Cortex of kidney (tissue), 1 donor: ENCODE data around the gene BAHCC1.

Experiments
- DNase-seq: peaks from one replicate; lab custom pipeline; 2025; lab: John Stamatoyannopoulos, UW

Gene BAHCC1

GRCh38 chr17:81461607-81462500 lies 66.6 kb downstream of the BAHCC1 start:
- no peak for DNase-seq

- no peak for DNase-seq
Observed at GRCh38 chr17:81462506-81463125, 67.4 kb downstream of the BAHCC1 start.

GRCh38 chr17:81463506-81463905 lies 68.2 kb downstream of the BAHCC1 start:
- DNase-seq: no peak

- no peak for DNase-seq
Observed at GRCh38 chr17:81464586-81464985, 69.3 kb downstream of the BAHCC1 start.

- no peak for DNase-seq
Observed at GRCh38 chr17:81465910-81466309, 70.7 kb downstream of the BAHCC1 start.

- no peak for DNase-seq
Observed at GRCh38 chr17:81466564-81467472, 71.6 kb downstream of the BAHCC1 start.

GRCh38 chr17:81468111-81468769 lies 73.0 kb downstream of the BAHCC1 start:
- DNase-seq: no peak

- no peak for DNase-seq
Observed at GRCh38 chr17:81468770-81469121, 73.5 kb downstream of the BAHCC1 start.

- no peak for DNase-seq
Observed at GRCh38 chr17:81469266-81469665, 74.0 kb downstream of the BAHCC1 start.

- DNase-seq: no peak
Observed at GRCh38 chr17:81470270-81470943, 75.2 kb downstream of the BAHCC1 start.

- no peak for DNase-seq
Observed at GRCh38 chr17:81470944-81471817, 75.9 kb downstream of the BAHCC1 start.

GRCh38 chr17:81471818-81472456 lies 76.7 kb downstream of the BAHCC1 start:
- no peak for DNase-seq

- DNase-seq: no peak
Observed at GRCh38 chr17:81473019-81473418, 77.8 kb downstream of the BAHCC1 start.

- no peak for DNase-seq
Observed at GRCh38 chr17:81474958-81475357, 79.7 kb downstream of the BAHCC1 start.

GRCh38 chr17:81476097-81476496 lies 80.8 kb downstream of the BAHCC1 start:
- no peak for DNase-seq

GRCh38 chr17:81476635-81477034 lies 81.4 kb downstream of the BAHCC1 start:
- no peak for DNase-seq

GRCh38 chr17:81477173-81477572 lies 81.9 kb downstream of the BAHCC1 start:
- no peak for DNase-seq

GRCh38 chr17:81478119-81478518 lies 82.9 kb downstream of the BAHCC1 start:
- no peak for DNase-seq

- no peak for DNase-seq
Observed at GRCh38 chr17:81479175-81480071, 84.2 kb downstream of the BAHCC1 start.
